HG03064 (cell line): ENCODE results near the gene CDH22.

Experiments
- ATAC-seq: cut with Tn5 transposase; IDR thresholded peaks from one replicate; pipeline ENCODE4 v1.9.1; 2021; ENCODE audit warnings: low read depth; ENCODE audit not compliant: unreplicated experiment

Gene CDH22

DNA sequence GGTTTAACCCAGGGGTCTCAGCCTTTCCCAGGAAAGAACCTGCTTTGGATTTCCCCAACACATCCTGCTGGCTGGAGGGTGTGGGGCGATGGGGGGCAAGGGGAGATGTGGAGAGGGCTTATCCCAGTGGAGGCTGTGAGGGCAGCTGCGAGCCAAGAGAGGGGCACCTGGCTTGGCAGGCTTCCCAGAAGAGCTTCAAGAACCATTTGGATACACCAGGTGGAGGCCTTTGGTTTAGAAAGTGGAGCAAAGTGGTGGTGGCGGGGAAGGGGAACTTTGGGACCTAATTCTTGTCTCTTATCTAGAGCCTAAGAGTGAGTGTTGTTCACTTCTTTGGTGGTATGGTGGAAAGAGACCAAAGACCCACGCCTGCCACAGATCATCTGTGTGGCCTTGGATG lies 177.8 kb downstream of the CDH22 start:
- no peak for ATAC-seq

DNA sequence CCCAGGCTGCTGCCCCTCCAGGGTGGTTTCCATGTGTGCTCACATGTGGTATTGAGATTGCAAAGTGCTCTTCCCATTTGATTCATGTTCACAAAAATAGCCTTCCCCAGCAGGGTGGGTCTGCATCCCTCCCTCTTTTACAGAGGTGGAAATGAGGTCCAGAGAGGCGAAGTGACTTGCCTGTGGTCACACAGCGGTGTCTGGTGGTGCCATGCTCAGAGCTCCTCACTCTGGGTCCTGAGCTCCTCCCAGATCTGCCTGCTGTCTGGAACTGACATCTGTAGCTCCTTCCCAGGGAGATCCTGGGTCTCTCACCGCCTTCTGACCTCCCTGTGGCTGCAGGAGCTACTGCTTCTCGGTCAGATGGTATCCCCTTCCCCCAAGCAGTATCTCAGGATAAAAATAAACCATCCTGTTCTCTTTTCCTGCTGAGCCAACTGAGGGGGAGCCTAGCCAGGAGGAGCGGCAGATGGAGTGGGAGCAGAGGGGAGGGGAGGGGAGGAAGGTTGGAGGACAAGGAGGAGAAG lies 178.3 kb downstream of the CDH22 start:
- no peak for ATAC-seq

DNA sequence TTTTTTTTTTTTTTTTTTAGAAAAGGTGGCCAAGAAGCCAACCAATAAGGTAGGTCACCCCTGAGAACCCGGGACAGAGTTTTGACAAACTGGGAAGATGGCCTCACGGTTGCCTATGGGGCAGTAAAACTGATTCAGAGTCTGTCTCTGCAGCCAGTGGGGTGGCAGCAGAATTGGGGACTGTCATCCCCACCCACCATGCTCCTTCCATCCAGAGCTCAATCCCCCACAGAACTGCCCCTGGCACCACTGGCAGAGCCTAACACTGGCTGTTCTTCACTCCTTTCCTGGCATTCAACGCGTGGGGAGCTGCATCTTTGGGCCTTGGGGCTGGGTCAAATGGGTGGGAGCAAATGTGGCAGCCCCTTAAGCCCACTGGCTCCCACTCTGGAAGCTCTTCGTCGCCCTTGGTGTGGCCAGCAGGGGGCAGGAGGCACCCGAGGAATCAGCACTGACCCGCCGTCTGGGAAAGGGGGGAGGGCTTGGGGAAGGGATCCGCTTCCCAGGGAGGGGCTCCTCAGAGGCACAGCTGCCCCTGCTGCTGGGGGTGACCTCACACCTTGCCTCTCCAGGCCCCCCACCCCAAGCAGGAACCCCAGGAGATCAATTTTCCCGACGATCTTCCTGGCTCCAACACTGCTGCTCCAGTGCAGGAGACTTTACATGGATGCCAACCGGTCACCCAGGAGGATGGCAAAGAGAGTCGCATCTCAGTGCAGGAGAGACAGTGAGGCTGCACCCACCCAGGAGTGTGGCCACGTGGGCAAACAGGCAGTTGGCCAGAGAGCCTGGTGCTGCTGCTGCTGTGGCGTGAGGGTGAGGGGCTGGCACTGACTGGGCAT lies 179.8 kb downstream of the CDH22 start:
- ATAC-seq: no peak

DNA sequence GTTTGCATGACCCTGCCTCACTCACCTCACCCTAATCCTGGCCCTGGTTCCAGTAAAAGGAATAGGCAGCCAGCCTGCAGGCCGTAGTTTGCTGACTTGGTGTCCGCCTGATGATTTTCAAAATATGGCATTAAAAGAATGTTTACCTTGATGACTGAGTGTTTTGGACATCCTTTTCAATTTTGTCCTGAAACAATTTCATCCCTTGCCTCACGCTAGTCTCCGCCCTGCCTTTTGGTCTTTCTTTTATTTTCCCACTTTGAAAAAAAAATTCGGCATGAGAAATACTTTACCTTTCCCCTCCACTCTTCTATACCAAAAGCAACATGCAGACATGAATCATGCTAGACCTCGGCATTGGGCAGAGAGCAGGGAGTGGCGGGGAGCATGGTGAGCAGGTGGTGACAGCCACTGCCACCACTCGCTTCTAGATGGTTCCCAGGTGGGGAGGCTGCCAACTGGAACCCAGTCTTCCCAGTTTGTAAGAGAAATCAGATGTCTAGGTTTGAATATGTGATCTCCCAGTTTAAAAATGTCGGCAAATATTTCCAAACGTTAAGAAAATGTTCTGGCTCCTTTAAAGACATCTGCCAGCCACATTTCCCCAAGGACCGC lies 180.8 kb downstream of the CDH22 start:
- ATAC-seq: no peak

DNA sequence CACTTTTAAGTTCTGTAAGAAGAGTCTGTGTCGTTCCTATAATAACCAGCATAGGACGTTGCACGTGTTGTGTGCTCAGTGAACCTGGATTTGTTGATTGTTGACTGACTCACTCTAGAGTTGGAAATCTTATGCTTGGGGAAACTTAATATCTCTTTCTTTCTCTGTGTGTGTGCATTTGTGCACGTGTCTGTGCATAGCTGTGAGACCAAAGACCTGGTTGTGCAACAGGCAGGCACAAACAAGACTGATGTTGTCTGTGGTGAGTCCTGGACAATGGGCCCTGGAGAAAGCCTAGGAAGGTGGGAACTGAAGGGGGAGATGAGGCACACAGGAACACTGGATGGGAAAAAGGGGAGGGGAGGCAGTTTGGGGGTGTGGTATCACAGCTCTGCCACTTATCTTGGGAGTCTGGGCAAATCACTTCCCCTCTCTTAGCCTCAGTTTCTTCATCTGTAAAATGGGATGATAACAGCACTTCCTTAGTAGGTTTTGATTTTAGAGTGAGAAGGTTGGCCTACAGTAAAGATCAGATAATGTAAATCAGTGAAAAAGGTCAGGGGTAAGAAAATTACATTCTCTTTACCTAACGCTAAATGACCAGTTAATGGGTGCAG lies 181.8 kb downstream of the CDH22 start:
- no peak for ATAC-seq
